LHCN-M2 (cell line): ENCODE results near the gene ZFP92. TPM values are rescaled to one million over a fixed set of nuclear protein-coding genes. Genes with fewer than 3 reads are reported as not detected.
A peak's percentile ranks its signal among the peaks of the same experiment; 100 is the strongest.
"Not testable (repeated sequence)": the region's sequence is repeated elsewhere in the genome, so short reads cannot be mapped to it uniquely, and the experiment has no call there.

Experiments used
- DNase-seq: peaks from one replicate; pipeline ENCODE4 v3.0.0-alpha.2; 2012; ENCODE audit warnings: low read depth
- polyA plus RNA-seq: library from polyadenylated mRNA; unstranded; fragments of >200 nt; gene quantifications from one replicate; pipeline ENCODE4 v1.2.1, GENCODE V29; 2012; ENCODE audit warnings: missing spikeins
- total RNA-seq: library from RNA; depleted of rRNA; stranded (reverse); fragments of >200 nt; gene quantifications from 2 replicates; pipeline ENCODE4 v1.2.3, GENCODE V29; 2014; rRNA removed

The ZFP92 gene, protein sequence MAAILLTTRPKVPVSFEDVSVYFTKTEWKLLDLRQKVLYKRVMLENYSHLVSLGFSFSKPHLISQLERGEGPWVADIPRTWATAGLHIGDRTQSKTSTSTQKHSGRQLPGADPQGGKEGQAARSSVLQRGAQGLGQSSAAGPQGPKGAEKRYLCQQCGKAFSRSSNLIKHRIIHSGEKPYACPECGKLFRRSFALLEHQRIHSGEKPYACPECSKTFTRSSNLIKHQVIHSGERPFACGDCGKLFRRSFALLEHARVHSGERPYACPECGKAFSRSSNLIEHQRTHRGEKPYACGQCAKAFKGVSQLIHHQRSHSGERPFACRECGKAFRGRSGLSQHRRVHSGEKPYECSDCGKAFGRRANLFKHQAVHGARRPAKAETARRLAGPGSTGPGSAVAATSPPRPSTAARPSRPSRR
- not detected in 2 replicates for total RNA-seq
- polyA plus RNA-seq = not detected

GRCh38 chrX:153411255-153411987 lies at the start of gene ZFP92:
Gene ZFP92 (plus strand): TSS chrX:153411472. CDS start chrX:153418323, 6,851 bp downstream.
- DNase-seq = no peak

GRCh38 chrX:153361781-153362397 lies 49.4 kb upstream of the ZFP92 start:
- no peak for DNase-seq

DNA sequence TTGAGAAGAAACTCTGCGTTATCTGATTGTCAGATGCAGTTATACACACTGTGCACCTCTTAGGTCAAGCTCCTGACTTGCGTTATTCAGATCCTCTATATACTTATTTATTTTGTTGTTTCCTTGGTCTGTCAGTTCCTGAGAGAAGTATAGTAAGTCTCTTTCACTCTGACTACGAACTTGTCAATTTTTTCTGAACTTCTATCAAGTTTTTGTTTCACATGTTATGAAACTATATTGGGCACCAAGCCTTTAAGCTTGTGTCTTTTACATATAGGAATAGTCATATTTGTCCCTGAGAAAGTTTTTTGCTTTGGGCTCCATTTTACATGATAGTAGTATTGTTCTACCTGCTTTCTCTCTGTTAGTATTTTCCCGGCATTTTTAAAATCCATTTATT lies 45.6 kb upstream of the ZFP92 start:
- no peak for DNase-seq

DNA sequence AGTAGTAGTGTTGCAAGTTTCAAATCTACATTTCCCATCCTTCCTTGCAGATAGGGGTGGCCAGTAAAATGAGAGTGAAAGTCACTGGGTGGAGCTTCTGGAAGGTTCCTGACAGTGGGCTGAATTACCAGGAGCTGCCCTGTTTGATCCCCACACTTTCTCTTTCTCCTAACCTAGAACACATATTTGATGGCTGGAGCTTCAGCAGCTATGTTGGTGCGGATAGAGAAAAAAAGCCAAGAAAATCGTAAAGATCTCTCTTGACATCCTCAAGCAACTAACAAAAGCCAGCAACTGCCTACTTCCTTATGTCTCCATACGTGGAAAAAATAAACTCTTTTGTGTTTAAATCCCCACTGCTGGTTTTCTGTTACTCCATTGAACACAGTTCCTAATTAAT lies 45.2 kb upstream of the ZFP92 start:
- DNase-seq = no peak

- DNase-seq = no peak
Measured at GRCh38 chrX:153366878-153367538, 44.3 kb upstream of the ZFP92 start.

- peak; percentile 10 for DNase-seq
Measured at GRCh38 chrX:153370293-153371055, 40.8 kb upstream of the ZFP92 start.

DNA sequence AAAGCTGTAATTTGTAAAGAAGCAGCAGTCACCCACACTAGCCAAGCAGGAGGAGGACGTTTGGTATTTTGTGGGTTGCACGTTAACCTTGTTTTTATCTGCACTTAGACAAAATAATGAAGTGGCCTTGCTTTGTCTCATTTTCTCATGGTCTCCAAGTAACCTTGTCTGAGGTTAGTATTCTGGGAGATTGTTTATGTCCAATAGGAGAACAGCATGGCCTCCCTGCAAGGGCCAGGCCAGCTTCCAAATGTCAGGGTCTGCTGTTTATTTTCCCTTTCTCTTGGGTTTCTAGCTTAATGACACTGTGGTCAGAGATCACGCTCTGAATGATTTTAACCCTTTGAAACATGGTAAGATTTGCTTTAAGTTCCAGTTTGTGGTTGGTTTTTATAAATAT lies 40.0 kb upstream of the ZFP92 start:
- no peak for DNase-seq

- DNase-seq = no peak
Measured at GRCh38 chrX:153372949-153373348, 38.3 kb upstream of the ZFP92 start.

GRCh38 chrX:153374426-153374825 lies 36.8 kb upstream of the ZFP92 start:
- DNase-seq = no peak

DNA sequence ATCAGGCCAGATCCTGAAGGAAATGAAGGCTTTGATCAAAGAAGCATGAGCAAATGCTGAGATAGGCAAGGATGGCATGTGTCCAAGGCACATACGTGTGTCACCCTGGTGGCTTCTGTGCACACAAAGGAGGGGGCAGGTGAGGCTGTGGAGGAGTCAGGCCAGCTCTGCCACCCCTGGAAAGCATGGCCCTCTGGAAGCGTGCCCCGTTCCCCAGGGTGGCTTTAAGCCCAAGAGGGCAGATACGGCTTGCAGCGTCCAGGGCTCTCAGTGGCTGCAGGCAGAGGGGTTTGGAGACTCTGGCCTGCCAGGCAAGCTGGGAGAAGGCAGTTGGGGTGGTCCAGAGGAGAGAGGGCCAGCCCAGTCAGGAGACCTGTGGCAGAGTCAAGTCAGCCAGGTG lies 35.7 kb upstream of the ZFP92 start:
- DNase-seq = no peak

DNA sequence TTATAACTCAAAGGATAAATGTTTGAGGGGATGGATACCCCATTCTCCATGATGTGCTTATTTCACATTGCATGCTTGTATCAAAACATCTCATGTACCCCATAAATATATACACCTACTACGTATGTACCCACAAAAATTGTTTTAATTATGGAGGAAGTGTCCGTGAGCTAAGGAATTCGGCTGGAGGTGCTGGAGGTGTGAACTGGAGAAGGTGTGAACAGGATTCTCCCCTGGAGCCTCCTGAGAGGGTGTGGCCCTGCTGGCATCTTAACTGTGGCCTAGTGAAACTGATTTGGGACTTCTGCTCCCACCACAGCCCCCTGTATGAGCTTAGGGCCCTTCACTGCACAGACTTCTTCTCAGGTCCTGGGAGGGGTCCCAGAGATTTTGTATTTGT lies 33.5 kb upstream of the ZFP92 start:
- DNase-seq = no peak

GRCh38 chrX:153378607-153379006 lies 32.7 kb upstream of the ZFP92 start:
- no peak for DNase-seq

DNA sequence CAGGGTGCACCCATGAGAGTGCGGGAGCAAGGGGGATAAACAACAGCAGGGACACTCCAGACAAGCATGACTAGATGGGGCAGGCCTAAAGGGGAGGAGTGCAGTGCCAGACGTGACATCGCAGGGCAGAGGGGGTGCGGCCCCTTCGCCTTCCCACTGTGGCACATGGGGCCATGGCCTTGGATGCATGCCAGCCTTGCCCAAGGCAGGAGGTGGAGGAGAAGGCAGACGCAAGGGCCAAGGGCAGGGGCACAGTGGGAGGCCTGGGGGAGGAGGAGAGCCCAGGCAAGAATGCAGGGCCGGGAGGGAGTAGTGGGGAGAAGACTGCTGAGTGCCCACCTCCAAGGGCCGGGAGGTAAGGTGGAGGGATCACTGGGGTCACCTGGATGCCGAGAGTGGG lies 31.8 kb upstream of the ZFP92 start:
- no peak for DNase-seq

DNA sequence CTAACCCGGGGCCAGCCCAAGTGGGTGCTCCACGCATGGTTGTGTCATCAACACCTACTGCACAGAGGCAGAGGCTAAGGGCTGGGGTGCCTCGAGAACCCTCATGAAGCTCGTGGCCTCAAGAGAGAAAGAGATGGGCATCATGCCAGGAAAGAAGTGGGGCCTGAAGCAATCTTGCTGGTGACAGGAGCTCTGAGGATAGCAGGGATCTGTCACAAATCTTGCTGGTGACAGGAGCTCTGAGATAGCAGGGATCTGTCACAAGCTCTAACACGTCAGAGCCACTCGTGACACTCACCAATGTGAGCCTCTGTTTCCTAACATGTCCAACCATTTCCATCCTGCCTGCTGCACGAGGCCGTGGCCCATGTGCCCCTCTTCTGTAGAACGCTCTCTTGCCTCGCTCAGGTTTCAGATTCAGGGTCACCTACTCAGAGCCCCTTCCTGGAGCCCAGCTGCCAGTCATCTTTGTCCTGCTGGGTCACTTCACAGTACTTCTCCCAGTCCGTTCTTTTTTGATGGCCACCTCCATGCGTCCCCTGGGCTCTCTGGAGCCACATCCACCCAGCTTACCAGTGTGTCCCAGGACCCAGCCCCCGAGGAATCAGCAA lies 31.2 kb upstream of the ZFP92 start:
- DNase-seq = no peak

DNA sequence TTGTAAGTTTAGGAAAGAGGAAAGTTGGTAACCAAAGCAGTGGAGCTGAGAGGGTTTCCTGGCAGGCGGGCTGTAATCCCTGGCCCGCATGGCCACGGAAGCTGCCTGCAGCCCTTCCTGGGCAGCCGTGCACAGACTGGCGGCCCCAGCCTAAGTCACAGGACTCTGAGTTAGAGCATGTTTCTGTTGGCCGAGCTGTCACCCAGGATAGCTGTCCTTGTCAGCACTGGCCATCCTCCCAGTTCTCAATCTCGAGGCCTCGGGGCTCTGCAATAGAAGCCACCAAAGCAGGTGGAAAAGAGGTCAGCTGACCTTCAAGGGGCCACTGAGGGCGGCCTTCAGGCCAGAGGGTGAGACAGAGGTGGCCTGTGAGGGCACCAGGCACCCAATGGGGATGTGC lies 30.6 kb upstream of the ZFP92 start:
- no peak for DNase-seq

GRCh38 chrX:153381684-153382532 lies 29.4 kb upstream of the ZFP92 start:
- peak; percentile 70 for DNase-seq

DNA sequence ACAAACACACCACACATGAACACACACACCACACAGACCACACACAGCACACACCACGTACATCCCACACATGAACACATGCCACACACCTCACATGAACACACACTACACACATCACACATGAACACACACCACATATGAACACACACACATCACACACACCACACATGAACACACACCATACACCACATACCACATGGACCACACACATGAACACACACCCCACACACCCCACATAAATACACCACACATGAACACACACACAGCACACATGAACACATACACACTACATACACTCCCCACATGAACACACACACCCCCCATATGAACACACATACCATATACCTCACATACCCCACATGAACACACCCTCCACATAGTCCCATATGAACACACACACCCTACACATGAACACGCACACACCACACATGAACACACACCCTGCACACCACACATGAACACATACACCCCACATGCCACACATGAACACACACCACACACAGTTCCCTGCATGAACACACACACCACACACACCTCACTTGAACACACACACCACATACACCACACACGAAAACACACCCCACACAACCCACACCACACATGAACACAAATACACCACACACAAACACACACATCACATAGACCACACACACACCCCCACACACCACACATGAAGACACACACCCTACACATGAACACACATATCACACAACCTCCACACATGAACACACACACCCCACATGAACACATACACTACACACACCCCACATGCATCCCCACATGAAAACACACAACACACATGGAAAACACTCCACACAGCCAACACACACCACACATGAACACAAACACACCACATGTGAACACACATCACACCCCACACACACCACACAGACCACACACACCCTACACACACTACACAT lies 28.4 kb upstream of the ZFP92 start:
- no peak for DNase-seq

DNA sequence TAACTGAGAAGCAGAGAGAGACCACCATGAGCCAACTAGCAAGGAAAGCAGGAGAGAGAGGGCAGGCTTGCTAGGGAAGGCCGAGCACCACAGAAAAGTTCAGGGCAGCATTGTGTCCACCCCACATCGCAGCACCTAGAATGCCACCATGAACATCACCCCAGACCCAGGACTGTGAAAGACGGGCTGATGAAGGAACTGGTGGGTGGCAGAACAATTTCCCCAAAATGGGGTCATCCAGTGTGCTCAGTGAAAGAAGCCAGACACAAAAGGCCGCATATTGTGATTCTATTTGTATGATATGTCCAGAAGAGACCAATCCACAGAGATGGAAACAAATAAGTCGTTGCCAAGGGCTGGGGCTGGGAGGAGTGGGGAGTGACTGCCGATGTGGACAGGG lies 26.9 kb upstream of the ZFP92 start:
- DNase-seq = no peak

DNA sequence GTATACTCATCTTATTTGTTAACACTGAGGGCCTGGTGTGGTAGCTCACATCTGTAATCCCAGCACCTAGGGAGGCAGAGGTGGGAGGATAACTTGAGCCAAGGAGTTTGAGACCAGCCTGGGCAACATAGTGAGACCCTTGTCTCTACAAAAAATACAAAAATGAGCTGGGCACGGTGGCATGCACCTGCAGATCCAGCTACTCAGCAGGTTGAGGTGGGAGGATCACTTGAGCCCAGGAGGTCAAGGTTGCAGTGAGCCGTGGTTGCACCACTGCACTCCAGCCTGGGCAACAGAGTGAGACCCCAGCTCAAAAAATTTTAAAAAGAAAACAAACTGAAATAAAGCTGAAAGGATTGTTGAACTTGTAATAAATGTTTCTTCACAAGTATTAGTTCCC lies 26.3 kb upstream of the ZFP92 start:
- DNase-seq = not testable (repeated sequence)
